ENCODE results near the gene FAM229B. TPM values are rescaled to one million over a fixed set of nuclear protein-coding genes. Genes with fewer than 3 reads are reported as not detected.
"Not testable (repeated sequence)": the region's sequence is repeated elsewhere in the genome, so short reads cannot be mapped to it uniquely, and the experiment has no call there.

The FAM229B gene
- total RNA-seq, 1 donor: 11.6 TPM

GRCh38 chr6:112043032-112044007, 44.1 kb upstream of the FAM229B start:
- H3K36me3 ChIP-seq (ENCODE audit: insufficient read depth, low read length): no peaks in the 10 kb centered on the region
- no peaks in the 10 kb centered on the region for H4K20me1 ChIP-seq (ENCODE audit: insufficient read depth, low read length)
- TF ChIP-seq, protein P1, sequence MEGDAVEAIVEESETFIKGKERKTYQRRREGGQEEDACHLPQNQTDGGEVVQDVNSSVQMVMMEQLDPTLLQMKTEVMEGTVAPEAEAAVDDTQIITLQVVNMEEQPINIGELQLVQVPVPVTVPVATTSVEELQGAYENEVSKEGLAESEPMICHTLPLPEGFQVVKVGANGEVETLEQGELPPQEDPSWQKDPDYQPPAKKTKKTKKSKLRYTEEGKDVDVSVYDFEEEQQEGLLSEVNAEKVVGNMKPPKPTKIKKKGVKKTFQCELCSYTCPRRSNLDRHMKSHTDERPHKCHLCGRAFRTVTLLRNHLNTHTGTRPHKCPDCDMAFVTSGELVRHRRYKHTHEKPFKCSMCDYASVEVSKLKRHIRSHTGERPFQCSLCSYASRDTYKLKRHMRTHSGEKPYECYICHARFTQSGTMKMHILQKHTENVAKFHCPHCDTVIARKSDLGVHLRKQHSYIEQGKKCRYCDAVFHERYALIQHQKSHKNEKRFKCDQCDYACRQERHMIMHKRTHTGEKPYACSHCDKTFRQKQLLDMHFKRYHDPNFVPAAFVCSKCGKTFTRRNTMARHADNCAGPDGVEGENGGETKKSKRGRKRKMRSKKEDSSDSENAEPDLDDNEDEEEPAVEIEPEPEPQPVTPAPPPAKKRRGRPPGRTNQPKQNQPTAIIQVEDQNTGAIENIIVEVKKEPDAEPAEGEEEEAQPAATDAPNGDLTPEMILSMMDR (IDR thresholded peaks at IDR 0.05; ENCODE audit: extremely low read depth, low read depth, low read length): peak; percentile 97
- H3K27ac ChIP-seq (ENCODE audit: low read depth, low read length): peak overlapping the region; percentile 100
- peak overlapping the region; percentile 98 for H3K4me2 ChIP-seq (ENCODE audit: insufficient read depth, low read length)
- H3K4me1 ChIP-seq (ENCODE audit: insufficient read depth, low read length): peaks cover 53% of the 10 kb centered on the region
- peak overlapping the region; percentile 82 for H3K4me3 ChIP-seq (ENCODE audit: insufficient read depth, low read length)
- no peaks in the 10 kb centered on the region for H3K9me3 ChIP-seq (ENCODE audit: low read depth, low read length)
- H3K27me3 ChIP-seq (ENCODE audit: insufficient read depth, low read length): no peaks in the 10 kb centered on the region
- DNase-seq (ENCODE audit: insufficient read length, low spot score, missing footprints): peak; percentile 86
- H2AFZ ChIP-seq (ENCODE audit: low read length): peak overlapping the region; percentile 86
- no peaks in the 10 kb centered on the region for H3K79me2 ChIP-seq (ENCODE audit: insufficient read depth, low read length)

DNA sequence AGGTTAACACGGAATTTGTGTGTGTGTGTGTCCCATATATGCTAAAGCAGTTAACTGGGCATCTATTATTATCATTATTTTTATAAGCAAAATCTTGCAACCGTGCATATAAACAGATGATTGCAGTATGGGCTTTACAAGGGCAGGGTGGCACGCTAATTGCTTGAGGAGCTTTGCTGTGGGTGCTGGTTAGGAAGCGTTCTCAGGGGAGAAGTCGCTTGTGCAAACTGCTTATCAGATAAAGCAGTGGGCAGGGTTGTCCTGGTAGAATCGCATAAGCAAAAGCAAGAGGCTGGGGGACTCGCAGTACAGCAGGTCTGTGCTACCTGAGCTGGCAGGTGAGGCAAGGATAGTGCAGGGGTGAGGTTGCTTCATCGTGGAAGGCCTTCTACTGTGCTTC, 43.2 kb upstream of the FAM229B start:
- Histone ChIP-seq H3K79me2 (ENCODE audit: insufficient read depth, low read length) (no peaks in the 10 kb centered on the region), H3K27me3 (ENCODE audit: insufficient read depth, low read length) (no peaks in the 10 kb centered on the region), H3K9me3 (ENCODE audit: low read depth, low read length) (no peaks in the 10 kb centered on the region), H4K20me1 (ENCODE audit: insufficient read depth, low read length) (no peaks in the 10 kb centered on the region), H3K4me3 (ENCODE audit: insufficient read depth, low read length) (no peak overlapping the region), H3K4me1 (ENCODE audit: insufficient read depth, low read length) (peaks cover 44% of the 10 kb centered on the region), H2AFZ (ENCODE audit: low read length) (no peak overlapping the region), H3K27ac (ENCODE audit: low read depth, low read length) (peak overlapping the region; percentile 100), H3K36me3 (ENCODE audit: insufficient read depth, low read length) (no peaks in the 10 kb centered on the region), H3K4me2 (ENCODE audit: insufficient read depth, low read length) (peak overlapping the region; percentile 3)
- DNase-seq (ENCODE audit: insufficient read length, low spot score, missing footprints): peak; percentile 10
- TF ChIP-seq, protein P1 (IDR thresholded peaks at IDR 0.05; ENCODE audit: extremely low read depth, low read depth, low read length): no peak

DNA sequence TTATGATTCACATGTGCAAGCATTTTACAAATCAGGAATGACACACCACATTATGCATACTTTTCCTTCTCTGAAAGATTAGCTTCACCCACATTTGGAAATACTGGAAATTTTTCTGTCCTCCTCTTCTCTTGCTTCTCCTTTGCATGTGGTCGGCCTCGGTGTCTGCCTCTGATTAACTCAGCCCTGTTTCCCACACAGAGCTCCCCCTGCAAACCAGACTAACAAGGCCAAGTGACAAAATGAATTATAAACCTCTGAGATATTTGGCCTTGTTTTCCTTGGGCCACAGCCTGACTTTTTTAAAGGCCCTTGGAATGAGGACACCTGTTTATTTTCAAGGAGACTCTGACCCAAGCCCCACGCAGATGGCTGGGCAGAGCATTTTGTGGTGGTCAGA, 42.5 kb upstream of the FAM229B start:
- no peaks in the 10 kb centered on the region for H3K9me3 ChIP-seq (ENCODE audit: low read depth, low read length)
- H3K79me2 ChIP-seq (ENCODE audit: insufficient read depth, low read length): no peaks in the 10 kb centered on the region
- H2AFZ ChIP-seq (ENCODE audit: low read length): no peak overlapping the region
- peak overlapping the region; percentile 100 for H3K27ac ChIP-seq (ENCODE audit: low read depth, low read length)
- peaks cover 38% of the 10 kb centered on the region for H3K4me1 ChIP-seq (ENCODE audit: insufficient read depth, low read length)
- H3K27me3 ChIP-seq (ENCODE audit: insufficient read depth, low read length): no peaks in the 10 kb centered on the region
- no peaks in the 10 kb centered on the region for H4K20me1 ChIP-seq (ENCODE audit: insufficient read depth, low read length)
- H3K4me3 ChIP-seq (ENCODE audit: insufficient read depth, low read length): no peak overlapping the region
- DNase-seq (ENCODE audit: insufficient read length, low spot score, missing footprints): peak; percentile 94
- peak overlapping the region; percentile 3 for H3K4me2 ChIP-seq (ENCODE audit: insufficient read depth, low read length)
- TF ChIP-seq, protein P1 (IDR thresholded peaks at IDR 0.05; ENCODE audit: extremely low read depth, low read depth, low read length): no peak
- H3K36me3 ChIP-seq (ENCODE audit: insufficient read depth, low read length): no peaks in the 10 kb centered on the region

DNA sequence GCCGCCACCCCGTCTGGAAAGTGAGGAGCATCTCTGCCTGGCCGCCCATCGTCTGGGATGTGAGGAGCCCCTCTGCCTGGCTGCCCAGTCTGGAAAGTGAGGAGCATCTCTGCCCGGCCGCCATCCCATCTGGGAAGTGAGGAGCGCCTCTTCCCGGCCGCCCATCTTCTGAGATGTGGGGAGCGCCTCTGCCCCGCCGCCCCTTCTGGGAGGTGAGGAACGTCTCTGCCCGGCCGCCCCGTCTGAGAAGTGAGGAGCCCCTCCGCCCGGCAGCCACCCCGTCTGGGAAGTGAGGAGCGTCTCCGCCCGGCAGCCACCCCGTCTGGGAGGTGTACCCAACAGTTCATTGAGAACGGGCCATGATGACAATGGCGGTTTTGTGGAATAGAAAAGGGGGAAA, 39.9 kb upstream of the FAM229B start:
- not testable (repeated sequence) for H3K9me3 ChIP-seq (ENCODE audit: low read depth, low read length); H4K20me1 ChIP-seq (ENCODE audit: insufficient read depth, low read length); H2AFZ ChIP-seq (ENCODE audit: low read length); H3K4me2 ChIP-seq (ENCODE audit: insufficient read depth, low read length); H3K27me3 ChIP-seq (ENCODE audit: insufficient read depth, low read length); H3K79me2 ChIP-seq (ENCODE audit: insufficient read depth, low read length); DNase-seq (ENCODE audit: insufficient read length, low spot score, missing footprints); H3K27ac ChIP-seq (ENCODE audit: low read depth, low read length); H3K4me3 ChIP-seq (ENCODE audit: insufficient read depth, low read length); H3K36me3 ChIP-seq (ENCODE audit: insufficient read depth, low read length)
- peaks cover 23% of the 10 kb centered on the region for H3K4me1 ChIP-seq (ENCODE audit: insufficient read depth, low read length)
